ENCODE data around the gene MCUB. TPM values are rescaled to one million over a fixed set of nuclear protein-coding genes. Genes with fewer than 3 reads are reported as not detected.

Gene MCUB
- total and polyA plus RNA-seq, 9 of the 15 experiments (the other 6 are each of a cell fraction or from before 2014, with no cell fraction given): 1.4 to 21.5 (median 5.4) TPM

GRCh38 chr4:109611045-109611646 lies 51.1 kb downstream of the MCUB start (continued):
- TF ChIP-seq MYBL2 (IDR thresholded peaks at IDR 0.05; ENCODE audit: low read depth) (no peak), MYBL2 (CRISPR knock-in tag; IDR thresholded peaks at IDR 0.05; ENCODE audit: borderline replicate concordance) (no peak), CREB5 (CRISPR knock-in tag; IDR thresholded peaks at IDR 0.05) (no peak), HMGN3 (IDR thresholded peaks at IDR 0.05; ENCODE audit: borderline replicate concordance, extremely low read depth, insufficient read length, low read depth, low read length) (no peak), BRF1 (IDR thresholded peaks at IDR 0.05; ENCODE audit: borderline replicate concordance, extremely low read depth, insufficient read length) (no peak), SETDB1 (IDR thresholded peaks at IDR 0.05; ENCODE audit: low read length) (no peak), ADNP (tag; IDR thresholded peaks at IDR 0.05) (no peak), L3MBTL2 (IDR thresholded peaks at IDR 0.05) (no peak), CTCFL (IDR thresholded peaks at IDR 0.05; ENCODE audit: borderline replicate concordance, insufficient read depth, low read depth, low read length, poor library complexity, severe bottlenecking) (no peak), FOXM1 (IDR thresholded peaks at IDR 0.05; ENCODE audit: low read depth) (no peak), FOXM1 (CRISPR knock-in tag; IDR thresholded peaks at IDR 0.05; ENCODE audit: low read depth) (no peak)
